ENCODE results near the gene PGAP3.

Gene PGAP3

GRCh38 chr17:39621523-39622379, 66.1 kb downstream of the PGAP3 start:
- DNase-seq (ENCODE audit: low read depth) = peak; percentile 79

Data from EH (cell line).